Measurements from ENCODE around the gene GRIN2C.
"Not testable (repeated sequence)": the region's sequence is repeated elsewhere in the genome, so short reads cannot be mapped to it uniquely, and the experiment has no call there.

The GRIN2C gene

GRCh38 chr17:74907012-74907411 lies 47.3 kb upstream of the GRIN2C start (continued):
- no peak for TF ChIP-seq WT1 (tag by site-specific recombination; IDR thresholded peaks at IDR 0.05)
- no peak for TF ChIP-seq ZNF704 (tag by site-specific recombination; IDR thresholded peaks at IDR 0.05)

- peak; percentile 39 for TF ChIP-seq SP2 (tag by site-specific recombination; IDR thresholded peaks at IDR 0.05)
- not testable (repeated sequence) for H3K4me1 ChIP-seq (ENCODE audit: control insufficient read depth, insufficient read depth, low read length); H3K9me3 ChIP-seq (ENCODE audit: control insufficient read depth, insufficient read depth, low read depth, low read length); H3K4me3 ChIP-seq (ENCODE audit: low read depth, low read length); H3K36me3 ChIP-seq (ENCODE audit: control insufficient read depth in 2 of 2, insufficient read depth in 1 of 2, low read length in 2 of 2); H3K27ac ChIP-seq (ENCODE audit: extremely low read depth, low read depth, low read length)
- POLR2A ChIA-PET = interaction anchor here (1.2 to 2.3 kb wide), 2 partner anchors 11 to 34 kb away, joined by 5 to 11 read pairs; partner anchors contain the start of gene FDXR
- CTCF ChIA-PET = interaction anchor here (0.7 to 1.3 kb wide), 5 partner anchors 19 to 296 kb away, joined by 3 to 4 read pairs (median 3); no protein-coding TSS in a partner anchor
These were observed 46.6 kb upstream of the GRIN2C start for GRCh38 chr17:74906214-74906793.

GRCh38 chr17:74904687-74905409 lies 45.2 kb upstream of the GRIN2C start:
- no peak overlapping the region for H3K27ac ChIP-seq (ENCODE audit: extremely low read depth, low read depth, low read length)
- no peaks in the 10 kb centered on the region for H3K4me1 ChIP-seq (ENCODE audit: control insufficient read depth, insufficient read depth, low read length)
- ChIA-PET CTCF (interaction anchor here (1.2 kb wide), 1 partner anchor 41 kb away, joined by 3 read pairs; no protein-coding TSS in a partner anchor), POLR2A (no interaction called here)
- no peak overlapping the region for H3K4me3 ChIP-seq (ENCODE audit: low read depth, low read length)
- H3K9me3 ChIP-seq (ENCODE audit: control insufficient read depth, insufficient read depth, low read depth, low read length) = no peaks in the 10 kb centered on the region
- no peak for TF ChIP-seq ZNF692 (tag by site-specific recombination; IDR thresholded peaks at IDR 0.05)
- no peak for TF ChIP-seq ZNF843 (tag by site-specific recombination; IDR thresholded peaks at IDR 0.05)
- no peak for TF ChIP-seq SCRT1 (tag by site-specific recombination; IDR thresholded peaks at IDR 0.05; ENCODE audit: borderline replicate concordance)
- no peak for TF ChIP-seq PATZ1 (tag by site-specific recombination; IDR thresholded peaks at IDR 0.05)
- TF ChIP-seq ZNF518A (tag by site-specific recombination; conservative IDR thresholded peaks at IDR 0.05; ENCODE audit: low read depth) = no peak
- TF ChIP-seq ZNF112 (tag by site-specific recombination; IDR thresholded peaks at IDR 0.05) = no peak
- no peak for TF ChIP-seq ZNF174 (tag by site-specific recombination; IDR thresholded peaks at IDR 0.05)
- no peak for TF ChIP-seq ZNF629 (tag by site-specific recombination; IDR thresholded peaks at IDR 0.05)
- TF ChIP-seq ZNF354C (tag by site-specific recombination; IDR thresholded peaks at IDR 0.05; ENCODE audit: borderline replicate concordance, low read depth) = no peak
- no peaks in the 10 kb centered on the region for H3K36me3 ChIP-seq (ENCODE audit: control insufficient read depth in 2 of 2, insufficient read depth in 1 of 2, low read length in 2 of 2)

All from HEK293 (cell line).